Measurements from ENCODE around the gene SURF6.
A peak's percentile ranks its signal among the peaks of the same experiment; 100 is the strongest.

The SURF6 gene

DNA sequence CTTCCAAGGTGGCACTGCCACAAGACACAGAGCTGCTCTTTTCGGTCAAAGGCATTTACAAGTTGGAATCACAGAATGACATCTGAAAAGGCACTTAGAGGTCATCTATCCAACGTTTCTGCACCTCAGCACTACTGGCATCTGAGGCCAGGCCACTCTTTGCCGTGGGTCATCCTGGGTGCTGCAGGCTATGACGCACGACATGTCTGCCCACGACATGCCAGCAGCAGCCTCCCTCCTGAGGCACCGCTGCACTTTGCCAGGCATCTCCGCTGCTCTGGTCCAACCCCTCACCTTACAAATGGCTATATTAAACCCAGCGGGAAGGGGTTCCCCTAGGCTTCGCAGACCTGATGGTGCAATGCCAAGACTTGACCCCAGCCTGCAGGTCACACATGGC lies 31.8 kb upstream of the SURF6 start:
- no peak for DNase-seq (ENCODE audit: low spot score)

DNA sequence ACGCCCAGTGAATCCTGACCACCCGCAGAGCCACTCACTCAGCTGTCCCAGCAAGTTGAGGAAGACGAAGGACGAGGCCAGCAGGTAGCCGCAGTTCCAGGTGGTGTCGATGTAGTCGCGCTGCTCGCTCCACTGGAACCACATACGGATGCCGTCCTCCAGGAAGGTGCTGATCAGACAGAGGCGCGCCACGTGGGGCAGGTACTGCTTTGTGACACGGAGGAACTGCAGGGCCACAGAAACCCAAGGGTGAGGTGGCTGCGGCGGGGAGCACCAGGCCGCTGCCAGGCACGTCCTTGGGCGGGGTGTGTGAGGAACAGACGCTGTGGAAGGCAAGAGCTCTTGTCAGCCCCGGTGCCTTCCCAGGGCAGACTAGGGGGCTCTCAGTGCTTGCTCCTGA lies 31.2 kb upstream of the SURF6 start:
- DNase-seq (ENCODE audit: low spot score) = no peak

DNA sequence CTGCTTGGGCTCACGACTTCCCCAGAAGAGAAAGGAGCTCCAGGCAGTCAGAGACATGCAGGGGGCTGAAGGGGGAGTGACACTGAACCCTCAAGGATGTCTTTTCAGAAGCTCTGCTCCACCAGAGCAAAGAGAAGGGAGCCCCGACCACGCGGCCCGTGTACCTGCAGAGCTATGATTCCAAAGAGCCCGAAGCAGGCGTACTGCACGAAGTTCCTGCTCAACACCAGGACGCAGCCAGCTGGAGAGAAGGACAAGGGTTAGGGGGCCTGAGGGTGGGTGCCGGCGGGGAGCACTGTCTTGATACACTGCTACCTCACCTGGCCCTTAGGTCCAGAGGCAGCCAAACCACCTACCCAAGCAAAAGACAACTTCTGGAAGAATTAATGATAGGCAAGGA lies 30.4 kb upstream of the SURF6 start:
- no peak for DNase-seq (ENCODE audit: low spot score)

DNA sequence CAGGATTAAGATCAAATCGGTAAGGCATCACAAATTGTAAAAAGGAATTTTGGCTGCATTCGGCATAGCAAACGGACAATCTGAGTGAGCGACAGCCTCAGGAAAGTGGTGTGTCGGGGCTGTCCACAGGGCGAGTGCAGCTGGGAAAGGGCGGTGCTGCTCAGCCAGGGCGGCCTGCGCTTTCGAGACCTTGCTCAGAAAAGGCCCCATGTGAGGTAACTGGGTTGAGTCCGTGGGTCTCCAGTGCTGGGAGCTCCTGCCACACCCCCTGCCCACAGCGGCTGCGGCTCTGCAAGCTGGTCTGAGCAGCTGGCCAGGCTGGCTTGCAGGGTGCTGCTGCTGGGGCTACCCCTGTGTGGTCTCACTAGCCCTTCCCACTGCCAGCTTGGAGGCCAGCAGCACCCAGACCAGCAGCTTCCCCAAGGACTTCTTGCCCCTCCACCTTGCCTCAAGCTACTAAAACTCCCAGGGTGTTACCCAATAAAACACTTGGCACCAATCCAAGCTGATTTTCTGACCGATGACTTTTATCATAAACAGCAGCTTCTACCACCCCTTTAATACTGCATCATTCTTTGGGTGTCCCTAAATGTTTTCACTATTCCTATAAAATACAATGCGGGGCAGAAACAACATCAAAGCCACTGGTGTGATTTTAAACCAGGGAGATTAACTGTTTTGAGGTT lies 26.5 kb upstream of the SURF6 start:
- no peak for DNase-seq (ENCODE audit: low spot score)

DNA sequence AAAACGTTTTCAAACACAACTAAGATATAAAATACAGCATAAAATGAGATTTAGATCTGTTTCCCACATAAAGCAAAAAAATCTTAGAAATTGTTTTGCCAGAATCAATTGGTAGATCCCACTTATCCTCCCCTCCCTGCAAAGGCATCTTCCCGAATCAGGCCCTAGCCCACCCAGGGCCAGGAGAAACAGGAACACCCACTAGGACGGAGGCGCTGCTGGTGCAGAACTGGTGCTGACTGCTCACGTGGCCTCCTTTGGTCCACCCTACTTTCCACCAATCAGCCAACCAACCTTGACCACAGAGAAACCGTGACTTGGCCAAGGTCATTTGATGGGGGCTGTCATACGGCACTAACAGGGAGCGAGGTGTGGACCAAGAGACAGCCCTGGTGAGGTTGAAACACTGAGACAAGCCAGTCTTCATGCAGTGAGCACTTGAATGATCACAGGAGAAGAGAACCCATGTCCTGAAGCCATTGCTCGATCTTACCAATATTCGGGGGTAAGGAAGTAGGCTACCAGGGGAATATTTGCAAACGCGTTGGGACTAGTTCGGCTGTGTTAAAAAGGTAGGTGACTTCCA lies 25.6 kb upstream of the SURF6 start:
- no peak for DNase-seq (ENCODE audit: low spot score)

DNA sequence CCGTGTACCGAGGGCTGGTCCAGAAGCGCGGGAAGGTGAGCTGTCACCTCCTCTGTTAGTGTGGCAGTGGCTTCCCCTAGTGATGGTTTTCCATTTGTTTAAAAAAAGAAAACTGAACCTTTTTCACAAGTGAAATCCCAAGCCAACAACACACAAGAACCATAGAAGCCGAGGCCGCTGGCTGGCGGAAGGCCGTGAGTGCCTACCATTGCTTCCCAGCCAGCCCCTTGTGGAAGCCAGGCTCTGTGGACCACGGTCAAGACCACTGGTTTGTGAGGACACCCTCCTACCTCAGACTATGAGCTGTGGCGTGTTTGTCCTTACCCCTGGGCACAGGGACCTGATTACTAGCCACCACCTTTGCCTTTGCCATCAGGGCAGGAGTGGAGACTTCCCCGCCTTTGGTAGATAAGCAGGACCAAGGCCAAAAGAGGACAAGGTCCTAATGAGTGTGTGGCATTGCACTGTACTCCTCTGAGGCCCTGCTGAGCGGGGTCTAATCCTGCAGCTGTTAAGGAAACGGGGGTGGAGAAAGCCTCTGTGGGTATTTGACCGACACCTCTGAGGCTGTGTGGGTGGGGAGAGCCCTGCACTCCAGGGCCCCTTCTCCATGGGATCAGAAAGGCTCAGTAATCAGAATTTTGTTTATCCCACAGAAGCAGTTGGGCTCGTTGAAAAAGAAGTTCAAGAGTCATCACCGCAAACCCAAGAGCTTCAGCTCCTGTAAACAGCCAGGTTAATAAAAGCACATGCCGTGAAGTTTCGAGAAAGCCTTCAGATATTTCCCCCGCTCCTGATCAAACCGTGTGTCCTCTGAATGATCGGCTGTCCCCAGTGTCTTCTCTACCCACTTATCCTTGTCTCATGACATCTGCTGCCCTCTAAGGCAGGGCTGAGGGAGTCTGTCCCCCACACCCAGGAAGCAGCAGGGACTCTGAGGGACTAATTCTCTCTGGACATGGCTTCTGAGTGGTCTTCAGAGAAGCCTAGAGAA lies 24.7 kb upstream of the SURF6 start:
- DNase-seq (ENCODE audit: low spot score) = no peak

DNA sequence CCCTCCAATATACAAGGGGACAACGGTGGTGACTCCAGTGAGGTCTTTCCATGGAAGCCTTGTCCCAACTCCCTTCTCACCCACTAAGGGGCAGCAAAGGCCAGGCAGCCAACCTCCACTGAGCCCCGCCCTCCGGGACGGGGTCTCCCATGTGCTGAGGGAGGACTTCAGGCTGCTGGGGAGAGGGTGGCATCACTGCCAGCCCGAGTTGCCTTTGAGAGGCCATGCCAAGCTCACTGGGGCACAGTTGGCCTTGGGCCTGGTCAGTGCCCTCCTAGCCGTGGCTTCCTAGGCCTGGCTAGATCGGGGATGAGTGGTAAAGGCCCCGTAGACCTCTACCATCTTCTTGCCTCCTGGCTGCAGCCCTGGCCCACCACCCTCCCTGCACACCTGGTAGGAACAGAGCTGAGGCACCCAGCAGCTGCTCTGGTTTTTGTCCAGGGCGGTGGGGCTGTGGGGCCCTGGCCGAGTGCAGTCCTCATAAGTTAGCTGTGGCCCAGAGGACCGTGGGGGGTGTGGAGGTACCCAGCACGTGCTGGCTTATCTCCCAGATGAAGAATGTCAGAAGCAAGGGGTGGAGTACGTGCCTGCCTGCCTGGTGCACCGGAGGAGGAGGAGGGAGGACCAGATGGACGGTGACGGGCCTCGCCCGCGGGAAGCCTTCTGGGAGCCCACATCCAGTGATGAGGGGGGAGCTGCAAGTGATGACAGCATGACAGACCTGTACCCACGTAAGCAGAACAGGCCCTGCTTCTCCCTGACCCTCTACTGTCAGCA lies 23.6 kb upstream of the SURF6 start:
- DNase-seq (ENCODE audit: low spot score) = no peak

DNA sequence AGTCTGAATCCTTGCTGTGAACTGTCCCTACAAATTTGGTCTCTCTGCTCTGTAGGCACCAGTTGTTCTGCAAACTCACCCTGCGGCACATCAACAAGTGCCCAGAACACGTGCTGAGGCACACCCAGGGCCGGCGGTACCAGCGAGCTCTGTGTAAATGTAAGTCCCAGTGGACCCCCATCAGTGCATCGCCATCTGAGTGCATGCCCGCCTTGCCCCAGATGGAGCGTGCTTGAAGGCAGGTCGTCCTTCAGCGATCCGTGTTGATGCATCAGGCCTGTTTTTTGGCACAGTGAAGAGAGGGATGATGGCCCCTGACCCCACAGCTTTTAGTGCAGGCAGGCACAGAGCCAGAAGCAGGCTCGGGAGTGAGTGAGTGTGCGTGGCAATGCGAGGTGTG lies 21.7 kb upstream of the SURF6 start:
- no peak for DNase-seq (ENCODE audit: low spot score)

DNA sequence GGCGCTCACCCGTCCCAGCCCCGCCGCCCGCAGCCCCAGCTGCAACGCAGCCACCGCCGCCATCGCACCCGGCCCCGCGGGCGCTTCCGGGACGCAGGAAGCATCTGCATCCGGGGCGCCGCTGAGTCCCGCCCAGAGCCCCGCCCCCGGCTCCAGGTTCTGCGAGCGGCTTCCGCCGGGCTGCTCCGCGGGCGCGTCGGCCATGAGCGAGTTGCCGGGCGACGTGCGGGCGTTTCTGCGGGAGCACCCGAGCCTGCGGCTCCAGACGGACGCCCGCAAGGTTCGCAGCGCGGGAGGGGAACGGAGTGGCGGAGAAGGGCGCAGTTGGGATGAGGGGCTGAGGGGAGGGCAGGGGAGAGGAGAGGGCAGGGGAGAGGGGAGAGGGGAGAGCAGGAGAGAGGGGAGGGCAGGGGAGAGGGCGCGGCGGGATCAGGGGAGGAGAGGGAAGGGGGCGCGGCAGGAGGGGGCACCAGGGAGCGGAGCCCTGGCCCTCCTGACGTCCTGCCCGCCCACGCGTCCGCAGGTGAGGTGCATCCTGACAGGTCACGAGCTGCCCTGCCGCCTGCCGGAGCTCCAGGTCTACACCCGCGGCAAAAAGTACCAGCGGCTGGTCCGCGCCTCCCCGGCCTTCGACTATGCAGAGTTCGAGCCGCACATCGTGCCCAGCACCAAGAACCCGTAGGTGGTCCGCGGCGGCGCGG lies 20.6 kb upstream of the SURF6 start, which contains the start of the genes SURF1 and SURF2:
SURF1 (minus strand) TSS at position 97 of the 701 bp plus-strand sequence; CDS start at position 63, 34 bp downstream.
SURF2 (plus strand) TSS at position 160 of the 701 bp plus-strand sequence; CDS start at position 203, 43 bp downstream.
- DNase-seq (ENCODE audit: low spot score) = peak; percentile 89

DNA sequence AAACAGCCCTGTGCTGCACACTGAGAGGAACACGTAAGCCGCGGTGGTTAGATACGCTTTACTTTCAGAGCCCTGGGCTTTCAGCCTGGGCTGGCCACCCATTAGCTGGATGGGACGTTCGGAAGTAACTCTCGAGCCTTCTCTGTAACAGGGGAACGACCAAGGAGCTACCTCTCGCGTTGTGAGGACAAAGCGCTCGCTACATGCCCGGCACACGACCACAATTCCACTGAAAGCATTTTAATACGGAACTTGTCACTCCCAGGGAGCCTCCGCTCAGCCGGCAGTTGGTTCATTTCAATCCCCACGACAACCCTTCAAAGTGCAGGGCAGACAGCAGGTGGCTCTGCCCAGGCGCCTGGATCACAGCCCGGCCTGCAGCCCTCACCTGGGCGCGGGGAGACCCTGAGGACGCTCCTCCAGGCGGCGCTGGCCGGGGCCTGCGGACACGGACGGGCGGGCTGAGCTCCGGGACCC lies 19.9 kb upstream of the SURF6 start:
- no peak for DNase-seq (ENCODE audit: low spot score)

DNA sequence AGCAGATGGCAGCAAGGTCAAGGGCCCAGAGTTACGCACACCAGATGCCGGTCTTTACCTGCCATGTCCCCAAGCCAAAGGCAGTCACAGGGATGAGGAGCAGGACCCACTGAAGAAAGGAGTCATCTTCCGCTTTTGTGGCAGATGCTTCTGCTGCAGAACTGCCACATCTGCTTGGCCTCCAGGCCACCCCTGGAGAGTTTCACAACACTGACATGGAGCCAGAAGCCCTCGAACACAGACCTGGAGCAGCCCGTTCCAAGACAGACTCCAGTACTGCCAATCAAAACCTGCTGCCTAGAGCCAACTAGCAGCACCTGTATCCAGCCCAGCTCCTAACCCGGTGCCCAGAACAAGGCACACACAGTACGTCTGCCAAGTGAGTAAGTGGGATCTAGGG lies 18.8 kb upstream of the SURF6 start:
- DNase-seq (ENCODE audit: low spot score) = no peak

DNA sequence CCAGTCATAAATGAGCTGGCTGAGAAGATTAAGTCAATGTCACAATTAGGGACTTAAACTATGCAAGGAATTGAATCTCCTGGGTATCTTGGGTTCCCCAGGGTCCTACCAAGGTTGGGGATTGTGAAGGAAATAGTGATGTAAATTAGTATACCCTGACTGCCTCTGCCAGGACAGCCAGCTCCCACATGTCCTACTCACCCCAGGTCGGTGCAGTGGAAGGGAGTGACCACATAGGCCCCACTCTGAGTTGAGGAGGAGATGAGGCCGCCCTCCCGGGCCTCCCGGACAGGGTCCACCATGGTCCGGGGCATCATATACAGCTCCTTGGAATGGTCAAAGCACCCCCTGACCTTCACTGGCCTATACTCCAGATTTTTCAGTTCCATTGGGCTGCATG lies 17.6 kb upstream of the SURF6 start:
- no peak for DNase-seq (ENCODE audit: low spot score)

DNA sequence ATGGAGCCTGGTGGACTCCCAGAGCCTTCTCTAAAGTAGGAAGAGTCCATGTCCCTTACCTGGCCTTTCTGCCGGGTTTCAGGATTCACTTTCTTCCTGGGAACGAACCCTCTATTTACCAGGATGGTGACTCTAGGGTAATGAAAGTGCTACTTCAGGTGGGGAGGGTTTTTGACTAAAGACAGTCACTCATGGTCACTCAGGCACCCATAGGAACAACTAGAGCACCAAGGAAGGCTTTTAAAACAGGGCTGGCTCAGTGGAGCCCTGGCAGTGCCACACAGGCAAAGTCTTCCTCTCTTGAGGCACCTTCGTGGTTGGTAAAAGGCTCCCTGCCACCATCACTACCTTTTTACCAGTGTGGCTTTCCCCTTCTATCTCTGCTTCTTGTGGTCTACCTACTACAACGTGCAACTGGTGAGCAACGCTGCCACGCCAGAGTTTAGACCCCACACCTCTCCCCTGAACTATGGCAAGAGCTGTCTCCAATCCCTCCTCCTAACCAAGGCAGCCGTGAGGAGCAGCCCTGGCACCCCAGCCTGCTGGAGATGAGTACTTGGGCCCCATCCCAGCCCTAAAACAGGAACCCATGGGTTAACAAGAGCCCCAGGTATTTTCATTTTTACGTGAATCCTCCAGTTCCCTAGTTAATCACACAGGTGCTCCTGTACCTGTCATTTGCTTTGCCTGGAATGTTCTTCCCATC lies 16.8 kb upstream of the SURF6 start:
- no peak for DNase-seq (ENCODE audit: low spot score)

DNA sequence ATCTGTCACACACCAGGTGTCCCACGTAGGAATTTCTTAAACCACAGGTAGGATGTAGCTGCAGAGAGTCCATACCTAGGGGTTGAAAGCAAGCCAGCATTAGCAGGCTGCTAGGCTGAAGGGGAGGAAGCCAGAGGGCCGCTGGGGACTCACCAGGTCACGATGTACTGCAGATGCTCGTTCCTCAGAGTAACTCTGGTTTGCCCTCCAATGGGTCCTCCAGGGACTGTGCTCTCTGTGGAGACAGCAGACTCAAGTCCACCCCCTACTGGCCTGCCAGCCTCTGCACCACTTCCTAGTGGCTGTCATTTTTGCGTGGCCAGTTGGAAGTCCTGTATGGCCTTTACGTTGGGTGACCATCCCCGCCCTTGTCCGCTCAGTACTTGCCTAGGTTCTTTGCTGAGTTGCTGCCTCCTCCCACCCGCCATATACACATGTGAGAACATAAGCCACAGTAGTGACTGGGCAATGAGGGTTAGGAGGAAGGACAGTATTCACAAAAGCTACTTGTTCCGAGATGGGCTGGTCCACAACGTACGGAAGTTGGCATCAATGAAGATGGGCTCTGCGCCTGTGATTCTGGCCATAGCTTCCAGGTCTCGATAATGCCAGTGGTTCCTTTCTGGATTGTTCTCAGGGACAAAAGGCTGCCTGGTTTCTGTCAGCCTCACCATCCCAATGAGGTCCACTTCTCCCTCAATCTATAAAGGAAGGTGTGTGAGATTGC lies 16.1 kb upstream of the SURF6 start:
- DNase-seq (ENCODE audit: low spot score) = peak; percentile 68

DNA sequence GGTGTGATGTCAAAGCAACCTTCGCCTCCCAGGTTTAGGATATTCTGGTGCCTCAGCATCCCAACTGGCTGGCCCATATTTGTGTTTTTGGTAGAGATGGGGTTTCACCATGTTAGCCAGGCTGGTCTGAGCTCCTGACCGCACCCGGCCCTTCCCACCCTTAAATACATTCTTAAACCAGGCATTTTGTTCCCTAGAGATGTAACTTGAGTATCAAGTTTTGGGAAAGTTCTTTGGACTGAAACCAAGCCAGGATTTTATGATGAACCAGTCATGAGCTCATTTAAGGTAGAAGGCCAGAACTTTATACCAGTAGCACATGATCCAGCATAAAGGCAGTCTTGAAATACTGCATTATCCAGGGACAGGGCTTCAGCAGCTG lies 15.5 kb upstream of the SURF6 start:
- no peak for DNase-seq (ENCODE audit: low spot score)

DNA sequence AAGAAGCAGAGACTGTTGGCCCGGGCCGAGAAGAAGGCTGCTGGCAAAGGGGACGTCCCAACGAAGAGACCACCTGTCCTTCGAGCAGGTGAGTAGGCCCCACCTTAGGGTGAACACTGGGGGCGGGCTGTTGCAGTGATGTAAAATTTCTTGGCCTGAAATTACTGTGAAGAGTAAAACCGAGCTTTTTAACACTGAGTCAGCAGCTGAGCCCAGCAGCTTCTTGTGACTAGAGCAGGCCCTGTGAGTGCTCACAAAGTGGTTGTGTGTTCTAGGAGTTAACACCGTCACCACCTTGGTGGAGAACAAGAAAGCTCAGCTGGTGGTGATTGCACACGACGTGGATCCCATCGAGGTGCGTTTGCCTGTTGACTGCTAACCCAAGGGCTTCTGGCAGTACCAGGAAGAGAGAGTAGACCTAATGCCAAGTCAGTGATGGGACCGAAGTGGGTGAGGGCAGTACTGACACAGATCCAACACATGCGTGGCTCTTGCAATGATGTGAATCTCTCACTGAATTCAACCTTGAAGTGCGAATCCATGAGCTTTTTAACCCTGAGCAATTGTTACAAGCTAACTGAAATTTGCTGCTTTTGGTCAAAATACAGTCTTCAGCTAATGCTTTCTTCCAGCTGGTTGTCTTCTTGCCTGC lies 14.1 kb upstream of the SURF6 start:
- no peak for DNase-seq (ENCODE audit: low spot score)

DNA sequence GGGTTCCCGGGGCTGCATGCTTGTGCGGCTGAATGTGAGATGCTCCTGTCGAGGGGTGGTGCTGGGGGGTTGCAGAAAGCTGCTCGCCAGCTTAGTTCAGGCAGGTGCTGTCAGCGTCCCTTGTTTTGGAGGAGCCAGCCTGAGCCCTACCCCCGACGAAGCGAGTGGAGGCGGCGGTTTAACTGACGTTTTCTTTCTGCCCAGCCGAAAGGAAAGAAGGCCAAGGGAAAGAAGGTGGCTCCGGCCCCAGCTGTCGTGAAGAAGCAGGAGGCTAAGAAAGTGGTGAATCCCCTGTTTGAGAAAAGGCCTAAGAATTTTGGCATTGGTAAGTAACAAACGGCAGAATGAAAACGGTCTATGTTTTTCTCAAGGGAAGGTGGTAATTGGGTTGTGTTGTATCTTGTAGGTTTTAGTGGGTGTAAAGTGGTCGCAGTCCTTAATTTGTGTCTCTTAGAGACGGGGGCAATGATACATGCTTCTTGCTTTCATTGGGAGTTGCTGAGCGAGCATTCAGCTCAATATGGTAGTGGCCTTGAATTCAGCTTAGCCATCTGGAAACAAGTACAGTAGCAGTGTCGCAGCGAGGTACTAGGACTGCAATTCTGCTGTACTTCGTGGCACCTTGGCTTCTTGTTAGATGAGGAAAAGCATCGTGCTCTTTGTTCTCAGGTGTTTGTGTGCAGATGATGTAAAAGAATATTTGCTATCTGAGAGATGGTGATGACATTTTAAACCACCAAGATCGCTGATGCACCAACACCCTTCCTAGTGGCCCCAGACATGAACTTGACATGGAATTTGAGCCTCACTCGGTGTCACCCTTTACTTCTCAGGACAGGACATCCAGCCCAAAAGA lies 13.0 kb upstream of the SURF6 start:
- no peak for DNase-seq (ENCODE audit: low spot score)

DNA sequence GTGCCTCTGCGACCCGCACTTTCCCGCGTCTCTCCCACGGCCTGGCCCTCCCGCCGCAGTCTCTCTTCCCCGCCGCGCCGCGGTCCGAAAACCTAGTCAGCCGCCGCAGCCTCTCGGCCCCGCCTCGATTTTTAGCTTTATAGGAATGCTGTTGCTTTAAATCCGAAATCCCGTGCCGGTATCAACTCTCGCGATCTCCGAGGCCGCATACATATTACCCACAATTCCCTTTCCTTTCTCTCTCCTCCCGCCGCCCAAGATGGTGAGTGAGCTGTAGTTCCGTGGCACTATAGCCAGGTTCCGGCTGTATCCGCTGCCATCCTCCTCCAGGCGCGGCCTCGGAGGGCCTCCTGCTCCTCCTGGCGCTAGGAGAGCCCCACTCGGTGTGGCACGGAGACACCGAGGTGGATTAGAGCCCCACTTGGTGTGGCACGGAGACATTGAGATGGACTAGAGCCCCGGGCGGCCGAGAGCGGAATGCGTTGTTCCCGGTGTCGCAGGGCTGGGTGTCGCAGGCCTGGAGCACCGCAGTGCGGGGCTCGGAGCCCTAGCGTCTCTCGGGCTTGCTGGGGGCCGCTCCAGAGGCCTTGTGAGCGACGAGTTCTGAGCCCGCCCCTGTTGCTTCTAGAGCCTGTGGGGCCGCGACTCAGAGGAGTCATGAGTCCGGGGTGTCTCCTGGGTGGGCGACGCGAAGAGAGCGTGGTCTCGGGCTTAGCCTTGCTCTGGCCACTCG lies 12.2 kb upstream of the SURF6 start, which contains the start of the genes MED22 and RPL7A:
MED22 (minus strand) TSS at position 147 of the 733 bp plus-strand sequence. CDS start 1,469 bp downstream, outside the sequence.
RPL7A (plus strand) TSS at position 234 of the 733 bp plus-strand sequence; CDS start at position 260, 26 bp downstream.
- peak; percentile 95 for DNase-seq (ENCODE audit: low spot score)

Measured in activated CD4-positive, alpha-beta T cell treated with anti-CD3 and anti-CD28 coated beads, Interleukin-2, Interleukin-4, amounts not matched to agents 100 ng/mL and 50 ng/mL, durations not matched to agents 16 hours and 8 hours (primary cell).